Stomach smooth muscle (tissue), 2 donors: ENCODE data around the gene ZC3H6.

Experiments
- H3K27ac ChIP-seq: one replicate; pipeline ENCODE4 v1.7.0; 2013; ENCODE audit warnings: mild to moderate bottlenecking, low read length, inconsistent platforms
- H3K27me3 ChIP-seq, 2 donors: one replicate each; pipeline ENCODE4 v1.7.0; 2013; ENCODE audit warnings: low read length in 2 of 2; ENCODE audit not compliant: insufficient read depth in 2 of 2, control insufficient read depth in 1 of 2
- H3K36me3 ChIP-seq, 2 donors: one replicate each; pipeline ENCODE4 v1.7.0; 2013; ENCODE audit warnings: low read length in 2 of 2; ENCODE audit not compliant: control insufficient read depth in 2 of 2, insufficient read depth in 2 of 2
- H3K4me1 ChIP-seq: one replicate; pipeline ENCODE4 v1.7.0; 2013; ENCODE audit warnings: low read length; ENCODE audit not compliant: control insufficient read depth, insufficient read depth
- H3K4me3 ChIP-seq, 2 donors: one replicate each; pipeline ENCODE4 v1.7.0; 2013; ENCODE audit warnings: low read length in 2 of 2
- H3K9ac ChIP-seq, 2 donors: one replicate each; pipeline ENCODE4 v1.7.0; 2013; ENCODE audit warnings: low read length in 2 of 2, mild to moderate bottlenecking in 1 of 2
- H3K9me3 ChIP-seq, 2 donors: one replicate each; pipeline ENCODE4 v1.7.0; 2013; ENCODE audit warnings: low read length in 2 of 2; ENCODE audit not compliant: control insufficient read depth in 2 of 2
- donor health status: healthy.
- donor health status: Pancreatic carcinoma.

Gene ZC3H6

DNA sequence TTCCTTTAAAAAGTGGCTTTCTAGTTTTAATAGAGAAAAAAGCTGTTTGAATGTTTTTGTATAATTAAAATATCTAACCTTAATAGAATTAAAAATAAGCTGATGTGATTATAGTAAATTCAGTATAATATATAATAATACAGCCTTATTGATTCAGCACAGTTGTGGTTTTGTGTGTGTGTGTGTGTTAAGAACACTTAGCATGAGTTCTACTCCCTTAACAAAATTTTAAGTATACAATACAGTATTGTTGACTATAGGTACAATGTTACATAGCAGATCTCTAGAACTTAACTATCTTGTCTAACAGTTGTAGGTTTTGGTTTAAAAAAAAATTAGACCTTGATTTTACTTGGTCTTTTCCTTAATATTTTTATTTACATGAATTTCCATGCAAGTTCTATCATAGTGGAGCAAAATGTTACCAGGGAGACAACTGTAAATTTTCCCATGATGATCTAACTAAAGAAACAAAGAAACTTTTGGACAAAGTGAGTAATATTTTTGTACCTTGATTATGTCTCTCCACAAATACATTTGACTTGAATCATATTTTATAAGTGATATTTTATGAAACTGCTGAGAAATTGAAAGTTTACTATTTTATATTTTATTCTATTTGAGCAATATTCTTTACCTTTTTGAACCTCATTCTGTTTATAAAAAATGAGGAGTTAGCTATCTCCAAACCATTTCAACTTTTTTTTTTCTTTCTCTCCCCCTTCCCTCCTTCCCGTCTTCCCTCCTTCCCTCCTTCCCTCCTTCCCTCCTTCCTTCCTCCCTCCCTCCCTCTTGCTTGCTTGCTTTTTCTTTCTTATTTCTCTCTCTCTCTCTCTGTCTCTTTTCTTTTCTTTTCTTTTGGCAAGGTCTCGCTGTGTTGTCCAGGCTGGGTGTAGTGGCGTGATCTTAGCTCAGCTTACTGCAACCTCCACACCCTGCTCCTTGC is 46.3 kb downstream of the ZC3H6 start:
- Histone ChIP-seq H3K27me3 (no peaks in the 10 kb centered on the region), H3K27ac (no peak overlapping the region), H3K4me1 (no peaks in the 10 kb centered on the region), H3K9me3 (no peaks in the 10 kb centered on the region), H3K36me3 (peaks cover 12 to 15% of the 10 kb centered on the region in 2 donors), H3K9ac (no peak overlapping the region), H3K4me3 (no peak overlapping the region)

DNA sequence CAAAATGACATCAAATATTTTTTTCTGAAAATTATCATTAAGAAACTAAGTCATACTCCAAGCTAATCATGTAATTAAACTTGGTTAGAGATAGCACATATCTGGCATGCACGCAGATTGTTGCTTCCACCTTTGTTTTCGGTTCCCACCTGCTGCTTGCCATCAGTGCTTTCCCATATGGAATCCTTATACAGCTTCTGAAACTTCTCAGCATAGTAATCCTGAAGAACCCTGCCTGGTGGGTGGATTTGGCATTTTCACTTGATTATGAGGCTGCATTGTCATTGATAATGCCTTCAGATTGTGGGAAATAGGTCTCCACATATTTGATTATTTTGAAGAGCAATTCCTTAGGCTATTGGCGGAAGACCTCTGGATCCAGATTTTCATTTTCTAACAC is 47.5 kb downstream of the ZC3H6 start:
- no peak overlapping the region for H3K4me3 ChIP-seq
- no peak overlapping the region for H3K27ac ChIP-seq
- H3K27me3 ChIP-seq, result no peaks in the 10 kb centered on the region
- no peak overlapping the region for H3K9ac ChIP-seq
- H3K36me3 ChIP-seq, result peaks cover 18% of the 10 kb centered on the region in 2 donors
- H3K9me3 ChIP-seq, result no peaks in the 10 kb centered on the region
- no peaks in the 10 kb centered on the region for H3K4me1 ChIP-seq

DNA sequence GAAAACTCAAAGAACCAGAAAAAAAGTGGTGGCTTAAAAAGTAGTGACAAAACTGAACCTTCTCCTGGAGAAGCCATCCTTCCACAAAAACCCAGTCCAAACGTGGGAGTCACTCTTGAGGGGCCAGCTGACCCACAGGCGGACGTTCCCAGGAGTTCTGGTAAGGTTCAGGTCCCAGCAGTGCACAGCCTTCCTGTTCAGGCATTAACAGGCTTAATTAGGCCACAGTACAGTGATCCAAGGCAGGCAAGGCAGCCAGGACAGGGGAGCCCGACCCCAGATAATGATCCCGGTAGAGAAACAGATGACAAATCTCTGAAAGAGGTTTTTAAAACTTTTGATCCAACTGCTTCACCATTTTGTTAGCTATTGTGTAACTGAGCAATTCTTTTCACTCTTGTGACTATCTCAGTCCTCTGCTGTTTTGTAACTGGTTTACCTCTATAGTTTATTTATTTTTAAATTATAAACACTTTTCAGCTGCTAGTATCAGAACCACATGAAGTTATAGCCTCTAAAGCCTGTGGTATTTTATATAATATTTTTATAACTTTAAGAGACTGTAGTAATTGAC is 56.8 kb downstream of the ZC3H6 start:
- H3K36me3 ChIP-seq, result peaks cover 10 to 14% of the 10 kb centered on the region in 2 donors
- H3K9me3 ChIP-seq, result no peaks in the 10 kb centered on the region

DNA sequence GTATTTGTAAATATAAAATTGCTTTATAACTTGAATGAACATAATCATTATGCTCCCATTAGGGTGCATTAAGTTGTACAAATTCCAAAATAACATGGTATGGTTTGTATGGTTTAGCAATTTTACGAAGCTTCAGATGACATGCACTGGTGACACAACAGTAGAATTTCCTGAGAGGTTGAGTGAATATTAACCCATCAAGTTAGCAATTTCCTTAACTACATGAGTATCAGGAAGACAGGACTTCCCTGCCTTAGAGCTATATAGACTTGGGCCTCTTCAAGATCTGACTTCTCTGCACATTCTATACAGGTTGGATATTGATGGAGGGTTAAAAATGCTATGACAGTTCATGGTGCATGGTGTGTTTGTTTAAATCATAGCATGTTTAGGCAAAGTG is 60.2 kb downstream of the ZC3H6 start:
- Histone ChIP-seq H3K9me3 (no peaks in the 10 kb centered on the region), H3K36me3 (peaks cover 7 to 11% of the 10 kb centered on the region in 2 donors), H3K27me3 (no peaks in the 10 kb centered on the region), H3K9ac (no peak overlapping the region), H3K27ac (no peak overlapping the region), H3K4me1 (no peaks in the 10 kb centered on the region), H3K4me3 (no peak overlapping the region)

More for the DNA sequence above, 56.8 kb downstream of the ZC3H6 start:
- no peak overlapping the region for H3K9ac ChIP-seq
- H3K4me3 ChIP-seq, result no peak overlapping the region
- H3K27ac ChIP-seq, result no peak overlapping the region
- no peaks in the 10 kb centered on the region for H3K4me1 ChIP-seq
- H3K27me3 ChIP-seq, result no peaks in the 10 kb centered on the region

DNA sequence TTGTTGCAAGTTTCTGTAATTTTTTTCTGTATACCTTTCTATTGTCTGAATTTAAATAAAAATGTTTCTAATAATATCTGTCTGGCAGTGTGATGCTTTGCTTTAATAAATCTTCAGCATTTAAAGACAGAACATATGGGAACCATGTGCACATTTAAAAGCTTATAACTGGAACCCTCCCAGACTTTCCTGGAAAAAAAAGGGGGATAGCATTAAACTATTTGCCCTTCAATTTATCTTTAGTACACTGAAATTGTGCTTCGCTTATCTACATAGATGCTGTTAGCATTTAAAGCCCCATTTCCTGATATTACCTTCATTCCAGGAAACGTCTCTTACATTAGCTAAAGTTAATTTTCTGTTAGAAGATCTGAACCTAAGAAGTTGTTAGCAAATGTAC is 64.6 kb downstream of the ZC3H6 start:
- Histone ChIP-seq H3K4me3 (no peak overlapping the region), H3K36me3 (no peaks in the 10 kb centered on the region), H3K9me3 (no peaks in the 10 kb centered on the region), H3K9ac (no peak overlapping the region), H3K4me1 (no peaks in the 10 kb centered on the region), H3K27ac (no peak overlapping the region), H3K27me3 (no peaks in the 10 kb centered on the region)

DNA sequence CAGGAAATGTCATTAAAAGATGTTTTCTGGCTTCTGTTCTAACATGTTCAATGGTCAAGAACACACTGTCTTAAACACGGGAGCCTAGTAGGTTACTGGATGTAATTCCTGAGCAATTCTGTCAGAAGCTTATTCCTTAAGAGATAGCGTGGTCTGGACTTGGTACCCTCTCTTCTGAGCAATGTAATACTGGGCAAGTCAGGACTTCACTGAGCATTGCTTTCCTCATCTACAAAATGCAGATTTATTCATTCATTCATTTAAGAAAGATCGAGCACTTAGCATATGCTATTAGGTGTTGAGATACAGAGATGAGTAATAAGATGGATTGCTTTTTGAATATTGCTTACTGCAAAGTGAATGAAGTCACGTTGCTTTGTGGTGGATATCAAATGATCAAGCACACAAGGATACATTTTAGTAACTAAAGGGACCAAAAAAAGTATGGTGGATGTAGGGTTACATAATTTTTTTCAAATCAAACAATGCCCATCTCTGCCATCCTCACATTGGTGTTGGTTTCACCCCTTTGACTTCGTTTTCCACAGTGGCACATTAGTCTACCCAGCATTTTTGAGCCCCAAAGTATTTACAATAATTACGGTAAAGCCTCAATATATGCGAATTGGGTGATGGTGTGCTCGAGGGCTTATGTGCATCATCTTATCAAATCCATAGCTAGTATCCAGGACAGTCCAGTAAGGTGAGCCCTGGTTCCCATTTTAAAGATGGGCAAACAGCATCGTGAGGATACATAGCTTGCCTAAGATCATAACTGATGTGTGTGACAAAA is 65.3 kb downstream of the ZC3H6 start:
- H3K27me3 ChIP-seq, result no peaks in the 10 kb centered on the region
- H3K27ac ChIP-seq, result no peak overlapping the region
- H3K9me3 ChIP-seq, result no peaks in the 10 kb centered on the region
- no peaks in the 10 kb centered on the region for H3K4me1 ChIP-seq
- no peaks in the 10 kb centered on the region for H3K36me3 ChIP-seq
- H3K4me3 ChIP-seq, result no peak overlapping the region
- no peak overlapping the region for H3K9ac ChIP-seq

DNA sequence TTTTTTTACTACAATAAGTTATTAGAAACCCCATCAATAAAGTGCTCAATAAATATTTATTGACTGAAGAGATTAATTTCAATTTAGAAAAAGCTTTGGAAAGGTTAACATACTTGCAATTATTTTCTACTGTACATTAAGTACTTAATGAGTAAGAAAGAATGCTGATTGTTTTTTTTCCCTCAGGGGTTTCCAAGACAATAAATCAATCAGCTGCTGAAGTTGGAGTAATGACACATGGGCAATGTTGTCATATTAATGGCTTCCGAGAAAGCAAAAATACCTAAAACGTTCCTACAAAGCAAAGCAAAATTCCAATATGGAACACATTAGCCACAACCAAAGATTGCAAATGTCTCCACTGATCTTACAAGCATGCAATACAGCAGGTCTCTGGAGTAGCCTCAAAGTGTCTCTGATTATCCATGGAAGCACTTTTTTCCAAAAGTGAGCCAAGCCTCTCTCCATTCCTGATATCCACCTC is 66.7 kb downstream of the ZC3H6 start:
- no peak overlapping the region for H3K27ac ChIP-seq
- no peak overlapping the region for H3K4me3 ChIP-seq
- no peaks in the 10 kb centered on the region for H3K4me1 ChIP-seq
- no peaks in the 10 kb centered on the region for H3K27me3 ChIP-seq
- no peak overlapping the region for H3K9ac ChIP-seq
- no peaks in the 10 kb centered on the region for H3K36me3 ChIP-seq
- no peaks in the 10 kb centered on the region for H3K9me3 ChIP-seq

DNA sequence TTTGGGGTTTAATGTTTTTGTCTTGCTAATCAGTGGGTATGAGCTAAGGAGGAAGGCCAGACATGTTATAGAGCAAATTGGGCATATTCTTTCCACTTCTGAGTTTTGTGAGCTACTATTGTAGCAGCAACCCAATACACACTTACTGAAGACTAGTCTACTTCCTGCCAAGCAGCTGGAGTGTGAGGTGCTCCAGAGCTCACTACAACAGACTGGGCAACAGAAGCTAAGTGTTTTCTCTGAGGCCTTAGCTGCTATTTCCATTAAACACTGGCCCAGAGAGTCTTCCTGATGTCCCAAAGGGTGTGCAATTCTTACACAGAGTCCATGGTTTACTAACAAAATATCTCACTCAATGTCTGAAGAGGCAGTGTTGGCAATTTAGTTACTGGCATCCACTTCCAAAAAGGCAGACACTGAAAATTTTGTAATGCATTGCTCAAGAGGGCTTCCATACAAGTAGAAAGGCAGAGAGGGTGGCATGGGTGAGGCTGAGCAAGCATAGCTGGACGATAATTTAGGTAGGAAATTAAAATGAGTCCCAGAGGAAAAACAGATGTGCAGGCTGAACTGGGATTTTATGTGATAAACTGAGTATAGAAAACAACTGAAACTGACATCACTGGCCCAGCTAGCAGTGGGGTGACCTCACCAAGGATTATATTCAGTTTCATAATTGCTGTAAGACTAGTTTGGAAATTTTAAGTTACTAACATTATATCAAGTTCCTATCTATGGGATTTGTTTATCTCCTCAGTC is 68.6 kb downstream of the ZC3H6 start:
- H3K9ac ChIP-seq, result no peak overlapping the region
- H3K4me1 ChIP-seq, result no peaks in the 10 kb centered on the region
- H3K4me3 ChIP-seq, result no peak overlapping the region
- H3K9me3 ChIP-seq, result no peaks in the 10 kb centered on the region
- no peaks in the 10 kb centered on the region for H3K27me3 ChIP-seq
- H3K27ac ChIP-seq, result no peak overlapping the region
- no peaks in the 10 kb centered on the region for H3K36me3 ChIP-seq

DNA sequence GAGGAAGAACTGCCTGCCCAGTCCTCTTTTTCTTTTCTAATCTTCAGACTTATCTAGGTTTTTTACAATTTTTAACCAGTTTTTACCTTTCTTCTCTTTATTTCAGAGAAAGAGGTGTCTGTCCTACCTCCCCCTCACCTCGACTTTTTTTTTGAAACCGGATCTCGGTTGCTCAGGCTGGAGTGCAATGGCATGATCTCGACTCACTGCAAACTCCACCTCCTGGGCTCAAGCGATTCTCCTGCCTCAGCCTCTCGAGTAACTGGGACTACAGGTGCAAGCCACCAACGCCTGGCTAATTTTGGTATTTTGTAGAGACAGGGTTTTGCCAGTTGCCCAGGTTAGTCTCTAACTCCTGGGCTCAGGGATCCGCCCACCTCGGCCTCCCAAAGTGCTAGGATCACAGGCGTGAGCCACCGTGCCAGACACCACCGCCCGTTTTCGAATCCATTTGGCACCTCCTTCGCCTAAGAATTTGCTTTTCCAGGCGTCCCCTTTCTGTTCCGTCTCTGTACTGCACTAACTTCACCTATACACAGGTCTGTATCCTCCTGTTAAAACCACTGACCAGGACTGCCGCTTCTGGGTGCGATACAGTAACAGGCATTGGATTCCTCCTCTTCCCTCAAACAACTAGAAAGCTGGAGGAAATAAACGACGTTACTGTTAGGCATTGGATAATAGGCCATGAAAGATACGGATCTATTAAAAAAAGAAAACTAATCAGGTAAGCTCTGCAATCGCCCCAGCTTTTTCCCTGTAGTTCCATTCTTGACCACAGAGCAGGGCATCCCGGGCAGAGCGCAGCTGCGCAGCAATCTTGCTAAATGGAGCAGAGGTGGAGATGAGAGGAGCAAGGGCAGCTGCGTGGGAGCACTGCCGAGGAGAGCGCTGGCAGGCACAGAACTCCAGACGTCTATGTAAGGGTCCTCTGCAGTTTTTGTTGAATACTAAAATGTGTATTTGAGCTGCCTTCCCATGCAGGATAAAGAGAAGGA is 69.9 kb downstream of the ZC3H6 start:
- no peaks in the 10 kb centered on the region for H3K4me1 ChIP-seq
- H3K9me3 ChIP-seq, result no peaks in the 10 kb centered on the region
- no peak overlapping the region for H3K27ac ChIP-seq
- no peaks in the 10 kb centered on the region for H3K36me3 ChIP-seq
- H3K9ac ChIP-seq, result no peak overlapping the region
- no peaks in the 10 kb centered on the region for H3K27me3 ChIP-seq
- no peak overlapping the region for H3K4me3 ChIP-seq
